Esophagus muscularis mucosa (tissue), 4 donors: ENCODE results near the gene YWHAE. TPM values are rescaled to one million over a fixed set of nuclear protein-coding genes. Genes with fewer than 3 reads are reported as not detected.
"Not testable (repeated sequence)": the region's sequence is repeated elsewhere in the genome, so short reads cannot be mapped to it uniquely, and the experiment has no call there.

Source experiments
- DNase-seq: peaks from one replicate; pipeline ENCODE4 v3.0.0-alpha.2; 2017; ENCODE audit errors: extremely low spot score
- H3K27ac ChIP-seq, 4 donors: fragments of 200-600 bp; sonication (generic); replicated peaks in 1 of 4; 1 replicate in 3 of 4; 2 replicates in 1 of 4; pipeline ENCODE4 v1.5.1; 2016 to 2019; ENCODE audit warnings: mild to moderate bottlenecking in 1 of 4
- H3K27me3 ChIP-seq, 4 donors: fragments of 200-600 bp; sonication (generic); one replicate each; pipeline versions ENCODE4 v1.5.1 to v1.6.0; 2016 to 2019
- H3K36me3 ChIP-seq, 4 donors: fragments of 200-600 bp; sonication (generic); one replicate each; pipeline ENCODE4 v1.5.1; 2016 to 2019
- H3K4me1 ChIP-seq, 4 donors: fragments of 200-600 bp; sonication (generic); one replicate each; pipeline ENCODE4 v1.5.1; 2016 to 2019
- H3K4me3 ChIP-seq, 4 donors: fragments of 200-600 bp; sonication (generic); 1 replicate in 2 of 4; 2 replicates in 2 of 4; pipeline ENCODE4 v1.5.1; 2016 to 2019; ENCODE audit warnings: mild to moderate bottlenecking in 4 of 4, moderate library complexity in 1 of 4
- H3K9me3 ChIP-seq, 4 donors: fragments of 200-600 bp; sonication (generic); 1 replicate in 3 of 4; 2 replicates in 1 of 4; pipeline ENCODE4 v1.5.1; 2016 to 2019
- CTCF ChIP-seq, 3 experiments: fragments of 200-600 bp in 2 of 3; fragments of 450-650 bp in 1 of 3; sonication (generic) in 2 of 3; IDR thresholded peaks; one replicate each; pipeline ENCODE4 v1.5.1; 2017 to 2019; ENCODE audit warnings: antibody characterized with exemption in 3 of 3, mild to moderate bottlenecking in 2 of 3, moderate library complexity in 1 of 3
- EP300 ChIP-seq: sonication (generic); formaldehyde crosslinking; IDR thresholded peaks from one replicate; pipeline ENCODE4 v1.6.1; 2017; ENCODE audit warnings: antibody characterized with exemption
- POLR2A ChIP-seq: fragments of 450-650 bp; IDR thresholded peaks from one replicate; pipeline ENCODE4 v1.6.1; 2017; ENCODE audit warnings: antibody characterized with exemption, moderate library complexity, mild to moderate bottlenecking, low read depth
- POLR2AphosphoS5 ChIP-seq, 2 donors: sonication (generic); formaldehyde crosslinking; IDR thresholded peaks; one replicate each; pipeline ENCODE4 v1.6.1; 2017; ENCODE audit warnings: antibody characterized with exemption in 2 of 2
- WGBS: methylation state at CpG from one replicate; pipeline ENCODE4 v1.1.5; 2018; 5-methylcytosine and 5-hydroxymethylcytosine counted together
- intact Hi-C: fragments of 100-400 bp; cut with DNase I; formaldehyde crosslinking; loops from one replicate; pipeline ENCODE4 v1.15.1; 2023
- total RNA-seq, 4 donors: library from RNA; depleted of rRNA; stranded (reverse); fragments of >200 nt; gene quantifications; one replicate each; pipeline versions ENCODE4 v1.1.0 to v1.2.1, GENCODE V29; 2016

Gene YWHAE
- total RNA-seq, 4 donors from 2014 or later = 329 to 408 (median 364) TPM

DNA sequence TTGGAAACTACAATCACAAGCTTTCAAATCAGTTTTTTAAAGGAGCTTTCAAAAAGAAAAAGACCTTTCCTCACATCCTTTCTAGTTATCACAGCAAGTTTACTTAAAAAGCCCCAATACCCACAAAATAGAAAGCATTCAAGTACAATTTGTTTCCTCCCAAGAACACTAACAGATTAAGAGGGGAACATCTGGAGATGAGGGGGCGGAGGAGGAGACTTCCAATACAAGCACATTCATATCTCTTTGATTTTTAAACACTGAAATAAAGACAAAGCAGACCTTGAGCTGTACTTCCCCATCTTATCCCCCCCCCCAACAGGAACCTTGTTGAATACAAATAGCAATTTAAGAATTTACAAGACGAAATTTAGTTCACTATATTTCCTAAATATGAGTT is 2.0 kb downstream of the YWHAE start:
- DNase-seq = no peak
- peak overlapping the region in 3 of 4 donors; percentile 95 to 98 (median 97) for H3K27ac ChIP-seq
- intact Hi-C loops = loop anchor here (2.0 kb wide), 1 partner anchor 31 kb away; no protein-coding TSS in a partner anchor

DNA sequence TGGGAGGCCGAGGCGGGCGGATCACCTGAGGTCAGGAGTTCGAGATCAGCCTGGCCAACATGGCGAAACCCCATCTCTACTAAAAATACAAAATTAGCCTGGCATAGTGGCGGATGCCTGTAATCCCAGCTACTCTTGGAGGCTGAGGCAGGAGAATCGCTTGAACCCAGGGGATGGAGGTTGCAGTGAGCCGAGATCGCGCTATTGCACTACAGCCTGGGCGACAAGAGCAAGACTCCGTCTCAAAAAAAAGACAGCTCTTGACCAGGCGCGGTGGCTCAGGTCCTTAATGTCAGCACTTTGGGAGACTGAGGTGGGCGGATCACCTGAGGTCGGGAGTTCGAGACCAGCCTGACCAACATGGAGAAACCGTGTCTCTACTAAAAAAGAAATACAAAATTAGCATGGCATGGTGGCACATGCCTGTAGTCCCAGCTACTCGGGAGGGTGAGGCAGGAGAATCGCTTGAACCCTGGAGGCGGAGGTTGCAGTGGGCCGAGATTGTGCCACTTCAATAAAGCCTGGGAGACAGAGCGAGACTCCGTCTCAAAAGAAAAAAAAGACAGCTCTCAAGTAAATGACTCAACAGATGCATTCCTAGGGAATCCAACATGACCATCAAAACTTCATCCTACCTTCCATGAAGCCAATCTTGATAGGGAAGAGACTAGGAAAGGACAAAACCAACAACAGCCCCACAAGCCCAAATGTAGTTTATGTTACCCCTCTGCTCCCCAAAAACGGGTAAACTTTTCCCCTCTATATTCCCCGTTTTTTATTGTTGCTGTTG is 4.0 kb downstream of the YWHAE start:
- intact Hi-C loops, DNase-seq, H3K9me3 ChIP-seq, H3K27me3 ChIP-seq, H3K4me3 ChIP-seq, H3K36me3 ChIP-seq: not testable (repeated sequence)
- WGBS = 87% methylated on average over 26 of the region's 26 CpGs
- H3K4me1 ChIP-seq = peaks cover 77 to 86% (median 83%) of the 10 kb centered on the region in 4 donors
- H3K27ac ChIP-seq = peak overlapping the region; percentile 32 to 98 (median 96)

More for the DNA sequence above, 2.0 kb downstream of the YWHAE start:
- no peaks in the 10 kb centered on the region for H3K27me3 ChIP-seq
- H3K9me3 ChIP-seq = no peaks in the 10 kb centered on the region
- TF ChIP-seq EP300 = no peak
- TF ChIP-seq POLR2A = no peak
- TF ChIP-seq POLR2AphosphoS5 (IDR thresholded peaks at IDR 0.05) = no peak
- TF ChIP-seq CTCF (IDR thresholded peaks at IDR 0.05) = no peak
- H3K4me1 ChIP-seq = peaks cover 58 to 67% (median 63%) of the 10 kb centered on the region in 4 donors
- no peaks in the 10 kb centered on the region for H3K36me3 ChIP-seq
- WGBS = 7% methylated on average over 2 of the region's 2 CpGs
- peak overlapping the region; percentile 72 to 88 (median 84) for H3K4me3 ChIP-seq

DNA sequence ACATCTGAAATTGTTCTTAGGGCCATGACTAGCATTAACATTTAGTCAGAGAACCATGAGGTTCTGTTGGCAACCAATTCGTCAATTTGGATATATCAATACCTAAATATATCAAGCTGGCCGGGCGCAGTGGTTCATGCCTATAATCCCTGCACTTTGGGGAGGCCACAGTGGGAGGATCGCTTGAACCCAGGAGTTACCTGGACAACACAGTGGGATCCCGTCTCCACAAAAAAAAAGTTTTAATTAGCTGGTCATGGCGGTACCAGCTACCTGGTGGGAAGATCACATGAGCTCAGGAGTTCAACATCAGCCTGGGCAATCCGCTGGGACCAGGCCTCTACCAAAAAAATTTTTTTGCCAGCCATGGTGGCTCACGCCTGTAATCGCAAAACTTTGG is 8.4 kb downstream of the YWHAE start:
- TF ChIP-seq EP300 (no peak), CTCF (IDR thresholded peaks at IDR 0.05) (no peak), POLR2A (no peak), POLR2AphosphoS5 (IDR thresholded peaks at IDR 0.05) (no peak)
- intact Hi-C loops = no loop called here
- DNase-seq = no peak
- WGBS = 90% methylated on average over 9 of the region's 9 CpGs
- H3K9me3 ChIP-seq = no peaks in the 10 kb centered on the region
- no peaks in the 10 kb centered on the region for H3K27me3 ChIP-seq
- peak overlapping the region; percentile 42 to 74 (median 66) for H3K27ac ChIP-seq
- peaks cover 88 to 100% (median 99%) of the 10 kb centered on the region in 4 donors for H3K4me1 ChIP-seq
- peak overlapping the region in 1 of 4 donors; percentile 12 for H3K4me3 ChIP-seq
- H3K36me3 ChIP-seq = no peaks in the 10 kb centered on the region

- Histone ChIP-seq H3K36me3 (no peaks in the 10 kb centered on the region), H3K27ac (peak overlapping the region; percentile 42 to 74 (median 66)), H3K27me3 (no peaks in the 10 kb centered on the region), H3K9me3 (no peaks in the 10 kb centered on the region), H3K4me1 (peaks cover 88 to 100% (median 99%) of the 10 kb centered on the region in 4 donors), H3K4me3 (peak overlapping the region in 2 of 4 donors; percentile 12 to 15)
- TF ChIP-seq EP300 = no peak
- no peak for TF ChIP-seq POLR2AphosphoS5 (IDR thresholded peaks at IDR 0.05)
- no peak for TF ChIP-seq CTCF (IDR thresholded peaks at IDR 0.05)
- TF ChIP-seq POLR2A = no peak
- no peak for DNase-seq
- intact Hi-C loops = no loop called here
- 10% methylated on average over 6 of the region's 6 CpGs for WGBS
These were observed 9.3 kb downstream of the YWHAE start for GRCh38 chr17:1390432-1391367.

DNA sequence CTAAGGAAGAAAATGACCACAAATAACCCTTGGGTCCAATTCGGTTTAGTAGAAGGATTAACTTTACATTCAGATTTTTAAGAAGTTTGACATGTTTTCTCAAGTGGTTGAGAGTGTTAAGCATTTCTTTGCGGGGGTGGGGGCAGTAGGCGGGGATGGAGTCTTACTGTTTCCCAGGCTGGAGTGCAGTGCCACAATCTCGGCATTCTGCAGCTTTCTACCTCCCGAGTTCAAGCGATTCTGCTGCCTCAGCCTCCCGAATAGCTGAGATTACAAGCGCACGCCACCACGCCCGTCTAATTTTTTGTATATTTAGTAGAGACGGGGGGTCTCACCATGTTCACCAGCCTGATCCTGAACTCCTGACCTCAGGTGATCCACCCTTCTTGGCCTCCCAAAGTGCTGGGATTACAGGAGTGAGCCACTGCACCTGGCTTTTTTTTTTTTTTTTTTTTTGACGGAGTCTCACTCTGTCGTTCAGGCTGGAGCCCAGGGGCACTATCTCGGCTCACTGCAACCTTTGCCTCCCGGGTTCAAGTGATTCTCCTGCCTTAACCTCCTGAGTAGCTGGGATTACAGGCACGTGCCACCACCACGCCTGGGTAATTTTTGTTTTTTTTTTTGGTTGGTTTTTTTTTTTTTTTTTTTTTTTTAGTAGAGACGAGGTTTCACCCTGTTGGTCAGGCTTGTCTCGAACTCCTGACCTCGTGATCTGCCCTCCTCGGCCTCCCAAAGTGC is 12.4 kb downstream of the YWHAE start:
- intact Hi-C loops = loop anchor here (10.0 kb wide), 1 partner anchor 647 kb away; the partner anchor contains the start of gene DPH1
- not testable (repeated sequence) for DNase-seq, H3K4me3 ChIP-seq, H3K9me3 ChIP-seq, H3K36me3 ChIP-seq, H3K27me3 ChIP-seq
- 63% methylated on average over 19 of the region's 22 CpGs for WGBS
- Histone ChIP-seq H3K27ac (peak overlapping the region in 2 of 4 donors; percentile 28 to 41), H3K4me1 (peaks cover 89 to 100% (median 99%) of the 10 kb centered on the region in 4 donors)

GRCh38 chr17:1386675-1387190 is 13.3 kb downstream of the YWHAE start:
- H3K27me3 ChIP-seq, H3K9me3 ChIP-seq, H3K36me3 ChIP-seq, H3K4me3 ChIP-seq, DNase-seq: not testable (repeated sequence)
- intact Hi-C loops = loop anchor here (10.0 kb wide), 1 partner anchor 648 kb away; the partner anchor contains the start of gene DPH1
- Histone ChIP-seq H3K4me1 (peaks cover 83 to 100% (median 99%) of the 10 kb centered on the region in 4 donors), H3K27ac (peak overlapping the region; percentile 1 to 41 (median 34))
- WGBS = 75% methylated on average over 8 of the region's 8 CpGs
